Panc1 (cell line): Measurements from ENCODE around the gene CCDC60. TPM values are rescaled to one million over a fixed set of nuclear protein-coding genes. Genes with fewer than 3 reads are reported as not detected.

Source experiments
- ATAC-seq: fragments of 200-7000 bp; cut with Tn5 transposase; 2 replicates; pipeline ENCODE4 v1.9.1; 2020; ENCODE audit warnings: mild to moderate bottlenecking, moderate library complexity
- BruUV-seq: library from RNA; stranded (reverse); fragments of 400-500 nt; replicated peaks from 2 replicates; lab custom pipeline; 2021; lab: Mats Ljungman, UMichigan
- CTCF ChIA-PET: fragments of 300-600 bp; sonication (Branson Sonifier 250); formaldehyde crosslinking; loops from one replicate; lab custom pipeline; 2022; ENCODE audit warnings: antibody characterized with exemption; lab: Charles Lee
- POLR2A ChIA-PET: fragments of 300-600 bp; sonication (Branson Sonifier 250); formaldehyde crosslinking; loops from one replicate; lab custom pipeline; 2022; ENCODE audit warnings: antibody characterized with exemption; lab: Charles Lee
- DNase-seq: peaks from one replicate; pipeline ENCODE4 v3.0.0-alpha.2; 2010; ENCODE audit warnings: low read depth, low spot score
- H3K27ac ChIP-seq: 2 replicates; pipeline ENCODE4 v1.5.1; 2011; ENCODE audit warnings: mild to moderate bottlenecking, low read length, inconsistent platforms
- H3K27me3 ChIP-seq: fragments of 200-500 bp; sonication (Bioruptor generic); 2 replicates; pipeline ENCODE4 v1.6.0; 2014; ENCODE audit warnings: low read length, inconsistent platforms; ENCODE audit not compliant: control insufficient read depth, insufficient read depth
- H3K36me3 ChIP-seq: fragments of 200-500 bp; sonication (Bioruptor generic); 2 replicates; pipeline ENCODE4 v1.5.1; 2014; ENCODE audit warnings: inconsistent platforms, mild to moderate bottlenecking, low read length, moderate library complexity; ENCODE audit not compliant: control insufficient read depth, insufficient read depth
- H3K4me1 ChIP-seq: 2 replicates; pipeline ENCODE4 v1.5.1; 2011; ENCODE audit warnings: inconsistent platforms, mild to moderate bottlenecking, low read length, moderate library complexity; ENCODE audit not compliant: control insufficient read depth, insufficient read depth
- H3K4me3 ChIP-seq, 2 experiments: 2 replicates each; pipeline ENCODE4 v1.5.1; 2011 to 2012; ENCODE audit warnings: low read depth in 2 of 2, low read length in 2 of 2, mild to moderate bottlenecking in 2 of 2, inconsistent platforms in 1 of 2, moderate library complexity in 1 of 2
- H3K9me3 ChIP-seq: fragments of 200-500 bp; sonication (Bioruptor generic); 2 replicates; pipeline ENCODE4 v1.5.1; 2014; ENCODE audit warnings: low read depth, mild to moderate bottlenecking, inconsistent platforms, low read length, moderate library complexity; ENCODE audit not compliant: control insufficient read depth, insufficient read depth
- CTCF ChIP-seq: fragments of 450-650 bp; IDR thresholded peaks from 2 replicates; pipeline ENCODE4 v1.5.1; 2017; ENCODE audit warnings: mild to moderate bottlenecking
- POLR2AphosphoS5 ChIP-seq: IDR thresholded peaks from 2 replicates; pipeline ENCODE4 v1.6.1; 2012; ENCODE audit warnings: mild to moderate bottlenecking, low read depth, low read length, moderate library complexity
- SIN3A ChIP-seq: IDR thresholded peaks from 2 replicates; pipeline ENCODE4 v1.6.1; 2012; ENCODE audit warnings: low read depth, mild to moderate bottlenecking, low read length, moderate library complexity, borderline replicate concordance; ENCODE audit not compliant: insufficient read depth
- TCF7L2 ChIP-seq: IDR thresholded peaks from 2 replicates; pipeline ENCODE4 v1.6.1; 2011; ENCODE audit warnings: mild to moderate bottlenecking, low read depth, low read length, inconsistent platforms
- in situ Hi-C: cut with HindIII; loops from 2 replicates; pipeline ENCODE4 v1.10.0; 2016; ENCODE audit warnings: low sequenced_read_pairs, low pct_unique_long_range_greater_than_20kb
- intact Hi-C: fragments of 100-400 bp; cut with micrococcal nuclease; formaldehyde crosslinking; loops from one replicate; pipeline ENCODE4 v1.10.0; 2022; ENCODE audit not compliant: unreplicated experiment
- total RNA-seq: library from RNA; stranded (reverse); gene quantifications from one replicate; pipeline ENCODE4 v1.2.1, GENCODE V29; 2021; ENCODE audit not compliant: unreplicated experiment
- TF ChIP-seq, protein P1 (sequence below), 2 experiments: IDR thresholded peaks; 2 replicates each; pipeline ENCODE4 v1.6.1; 2011 to 2012; ENCODE audit warnings: low read depth in 2 of 2, control low read depth in 1 of 2, low read length in 1 of 2, mild to moderate bottlenecking in 1 of 2, moderate library complexity in 1 of 2; ENCODE audit not compliant: insufficient read depth in 1 of 2

CCDC60 gene
- total RNA-seq, 1 experiment from 2014 or later = not detected

DNA sequence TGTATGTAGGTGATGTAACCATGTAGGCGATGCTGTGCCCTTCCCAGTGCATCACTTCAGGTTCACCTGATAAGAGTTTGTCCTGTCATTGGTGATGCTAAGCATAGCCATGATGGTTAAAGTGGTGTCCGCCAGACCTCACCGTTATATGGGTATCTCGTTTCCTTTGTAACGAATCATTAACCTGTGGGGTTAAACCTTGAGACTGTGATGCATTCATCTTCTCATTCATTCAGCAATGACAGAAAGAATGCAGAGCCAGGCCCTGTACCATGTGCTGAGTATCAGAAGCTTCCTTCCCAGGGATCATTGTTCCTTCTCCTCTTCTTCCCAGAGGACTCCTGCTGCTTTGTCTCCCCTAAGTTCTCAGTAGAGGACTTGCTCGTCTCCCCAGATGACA lies 84.9 kb downstream of the CCDC60 start:
- Histone ChIP-seq H3K27me3 (peaks cover 7% of the 10 kb centered on the region), H3K4me3 (no peak overlapping the region), H3K4me1 (no peaks in the 10 kb centered on the region), H3K36me3 (no peaks in the 10 kb centered on the region), H3K27ac (no peak overlapping the region), H3K9me3 (no peaks in the 10 kb centered on the region)
- BruUV-seq = no TSS peak
- ATAC-seq (no peak), DNase-seq (no peak)
- in situ Hi-C loops (no loop called here), intact Hi-C loops (loop anchor here (10.0 kb wide), 1 partner anchor 445 kb away; no protein-coding TSS in a partner anchor)
- TF ChIP-seq SIN3A (no peak), CTCF (no peak), POLR2AphosphoS5 (no peak), TCF7L2 (no peak)
- TF ChIP-seq, protein P1, sequence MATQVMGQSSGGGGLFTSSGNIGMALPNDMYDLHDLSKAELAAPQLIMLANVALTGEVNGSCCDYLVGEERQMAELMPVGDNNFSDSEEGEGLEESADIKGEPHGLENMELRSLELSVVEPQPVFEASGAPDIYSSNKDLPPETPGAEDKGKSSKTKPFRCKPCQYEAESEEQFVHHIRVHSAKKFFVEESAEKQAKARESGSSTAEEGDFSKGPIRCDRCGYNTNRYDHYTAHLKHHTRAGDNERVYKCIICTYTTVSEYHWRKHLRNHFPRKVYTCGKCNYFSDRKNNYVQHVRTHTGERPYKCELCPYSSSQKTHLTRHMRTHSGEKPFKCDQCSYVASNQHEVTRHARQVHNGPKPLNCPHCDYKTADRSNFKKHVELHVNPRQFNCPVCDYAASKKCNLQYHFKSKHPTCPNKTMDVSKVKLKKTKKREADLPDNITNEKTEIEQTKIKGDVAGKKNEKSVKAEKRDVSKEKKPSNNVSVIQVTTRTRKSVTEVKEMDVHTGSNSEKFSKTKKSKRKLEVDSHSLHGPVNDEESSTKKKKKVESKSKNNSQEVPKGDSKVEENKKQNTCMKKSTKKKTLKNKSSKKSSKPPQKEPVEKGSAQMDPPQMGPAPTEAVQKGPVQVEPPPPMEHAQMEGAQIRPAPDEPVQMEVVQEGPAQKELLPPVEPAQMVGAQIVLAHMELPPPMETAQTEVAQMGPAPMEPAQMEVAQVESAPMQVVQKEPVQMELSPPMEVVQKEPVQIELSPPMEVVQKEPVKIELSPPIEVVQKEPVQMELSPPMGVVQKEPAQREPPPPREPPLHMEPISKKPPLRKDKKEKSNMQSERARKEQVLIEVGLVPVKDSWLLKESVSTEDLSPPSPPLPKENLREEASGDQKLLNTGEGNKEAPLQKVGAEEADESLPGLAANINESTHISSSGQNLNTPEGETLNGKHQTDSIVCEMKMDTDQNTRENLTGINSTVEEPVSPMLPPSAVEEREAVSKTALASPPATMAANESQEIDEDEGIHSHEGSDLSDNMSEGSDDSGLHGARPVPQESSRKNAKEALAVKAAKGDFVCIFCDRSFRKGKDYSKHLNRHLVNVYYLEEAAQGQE (IDR thresholded peaks at IDR 0.05; ENCODE audit: insufficient read depth in 1 of 2, low read depth in 2 of 2, low read length in 1 of 2) = no peak
- CTCF ChIA-PET = no interaction called here
- POLR2A ChIA-PET = no interaction called here

DNA sequence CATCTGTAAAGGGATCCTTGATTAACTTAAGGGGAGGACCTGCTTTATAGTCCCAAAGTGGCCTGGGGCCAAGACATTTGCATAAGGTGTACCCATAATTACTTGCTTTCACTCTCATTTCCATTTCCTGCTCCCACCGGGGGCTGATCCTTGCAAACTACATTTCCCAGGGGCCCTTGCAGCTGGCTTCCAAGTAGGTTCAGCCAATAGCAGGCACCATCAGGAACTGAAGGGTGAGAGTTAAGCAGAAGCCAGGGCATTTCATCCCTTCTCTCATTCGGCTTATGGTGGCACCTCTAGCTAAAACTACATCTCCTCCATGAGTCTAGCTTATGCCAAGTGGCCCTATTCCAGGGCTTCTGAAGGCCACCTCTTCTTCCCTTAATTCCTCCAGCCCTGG lies 88.8 kb downstream of the CCDC60 start:
- ChIA-PET CTCF (no interaction called here), POLR2A (no interaction called here)
- TF ChIP-seq SIN3A (no peak), POLR2AphosphoS5 (no peak), TCF7L2 (no peak), CTCF (no peak)
- TF ChIP-seq, protein P1 (IDR thresholded peaks at IDR 0.05; ENCODE audit: insufficient read depth in 1 of 2, low read depth in 2 of 2, low read length in 1 of 2) = no peak
- Histone ChIP-seq H3K27ac (no peak overlapping the region), H3K4me1 (no peaks in the 10 kb centered on the region), H3K36me3 (no peaks in the 10 kb centered on the region), H3K9me3 (no peaks in the 10 kb centered on the region), H3K27me3 (peaks cover 8% of the 10 kb centered on the region), H3K4me3 (no peak overlapping the region)
- no peak for DNase-seq
- no TSS peak for BruUV-seq
- in situ Hi-C loops (no loop called here), intact Hi-C loops (no loop called here)
- no peak for ATAC-seq
